Neural cell (in vitro differentiated cells): Measurements from ENCODE around the gene CHI3L1. TPM values are rescaled to one million over a fixed set of nuclear protein-coding genes. Genes with fewer than 3 reads are reported as not detected.

Experiments
- H2AFZ ChIP-seq: fragments of 200-600, 300-800 bp; sonication (generic), shearing (Covaris generic); 2 replicates; pipeline ENCODE4 v1.6.0; 2014; ENCODE audit warnings: low read depth, mild to moderate bottlenecking, antibody characterized with exemption, low read length, moderate library complexity
- H3F3A ChIP-seq: fragments of 200-600 bp; shearing (Covaris generic); 2 replicates; pipeline ENCODE4 v1.6.1; 2016; ENCODE audit warnings: mild to moderate bottlenecking, moderate library complexity, mixed read lengths, antibody characterized with exemption, low read length; ENCODE audit not compliant: insufficient read depth, poor library complexity, severe bottlenecking
- H3K27ac ChIP-seq: fragments of 200-600, 300-800 bp; sonication (generic), shearing (Covaris generic); 2 replicates; pipeline ENCODE4 v1.5.1; 2014; ENCODE audit warnings: mild to moderate bottlenecking, low read length, moderate library complexity
- H3K27me3 ChIP-seq: fragments of 300-800, 200-600 bp; sonication (generic), shearing (Covaris generic); 2 replicates; pipeline ENCODE4 v1.6.0; 2014; ENCODE audit warnings: mild to moderate bottlenecking, low read depth, low read length, moderate library complexity; ENCODE audit not compliant: insufficient read depth
- H3K36me3 ChIP-seq: fragments of 300-800, 200-600 bp; sonication (generic), shearing (Covaris generic); 2 replicates; pipeline ENCODE4 v1.5.1; 2014; ENCODE audit warnings: mild to moderate bottlenecking, antibody characterized with exemption, low read length, moderate library complexity; ENCODE audit not compliant: insufficient read depth
- H3K4me2 ChIP-seq: fragments of 300-800, 200-600 bp; sonication (generic), shearing (Covaris generic); 2 replicates; pipeline ENCODE4 v1.6.0; 2014; ENCODE audit warnings: mild to moderate bottlenecking, low read length
- H3K4me3 ChIP-seq: fragments of 300-800, 200-600 bp; sonication (generic), shearing (Covaris generic); 2 replicates; pipeline ENCODE4 v1.5.1; 2014; ENCODE audit warnings: mild to moderate bottlenecking, low read length, moderate library complexity
- H3K79me2 ChIP-seq: fragments of 200-600 bp; shearing (Covaris generic); replicated peaks from 2 replicates; pipeline ENCODE4 v1.6.0; 2014; ENCODE audit warnings: mild to moderate bottlenecking, low read length, moderate library complexity; ENCODE audit not compliant: insufficient read depth
- H3K9ac ChIP-seq: fragments of 300-800, 200-600 bp; sonication (generic), shearing (Covaris generic); 2 replicates; pipeline ENCODE4 v1.6.1; 2016; ENCODE audit warnings: mild to moderate bottlenecking, low read length, mixed read lengths
- H3K9me2 ChIP-seq: fragments of 200-600 bp; shearing (Covaris generic); 2 replicates; pipeline ENCODE4 v1.6.1; 2016; ENCODE audit warnings: mild to moderate bottlenecking, low read length, mixed read lengths; ENCODE audit not compliant: insufficient read depth
- H3K9me3 ChIP-seq: fragments of 200-600, 300-800 bp; sonication (generic), shearing (Covaris generic); 2 replicates; pipeline ENCODE4 v1.6.1; 2016; ENCODE audit warnings: mild to moderate bottlenecking, mixed run types, low read length, moderate library complexity, mixed read lengths
- H4K20me1 ChIP-seq: fragments of 200-600 bp; shearing (Covaris generic); 2 replicates; pipeline ENCODE4 v1.6.1; 2016; ENCODE audit warnings: mild to moderate bottlenecking, mixed run types; ENCODE audit not compliant: insufficient read depth
- EP300 ChIP-seq: fragments of 450-650 bp; conservative IDR thresholded peaks from 2 replicates; pipeline ENCODE4 v1.6.1; 2014; ENCODE audit warnings: antibody characterized with exemption, mild to moderate bottlenecking, moderate library complexity; ENCODE audit not compliant: poor library complexity, severe bottlenecking
- EZH2 ChIP-seq: fragments of 200-600, 300-800 bp; shearing (Covaris generic), sonication (generic); IDR thresholded peaks from 2 replicates; pipeline ENCODE4 v1.6.1; 2014; ENCODE audit warnings: antibody characterized with exemption, low read length, borderline replicate concordance, mild to moderate bottlenecking; ENCODE audit not compliant: insufficient read depth, poor library complexity, severe bottlenecking
- MXI1 ChIP-seq: fragments of 450-650 bp; conservative IDR thresholded peaks from 2 replicates; pipeline ENCODE4 v1.6.1; 2014; ENCODE audit warnings: antibody characterized with exemption, mild to moderate bottlenecking; ENCODE audit not compliant: poor library complexity, severe bottlenecking
- POLR2AphosphoS5 ChIP-seq: IDR thresholded peaks from 2 replicates; pipeline ENCODE4 v1.6.1; 2012
- RAD21 ChIP-seq: fragments of 450-650 bp; conservative IDR thresholded peaks from 2 replicates; pipeline ENCODE4 v1.6.1; 2014; ENCODE audit warnings: antibody characterized with exemption, mild to moderate bottlenecking, moderate library complexity
- SMC3 ChIP-seq: fragments of 450-650 bp; conservative IDR thresholded peaks from 2 replicates; pipeline ENCODE4 v1.6.1; 2014; ENCODE audit warnings: antibody characterized with exemption, mild to moderate bottlenecking, moderate library complexity; ENCODE audit not compliant: poor library complexity
- TAF1 ChIP-seq: IDR thresholded peaks from 2 replicates; pipeline ENCODE4 v1.6.1; 2012; ENCODE audit warnings: low read depth
- polyA plus RNA-seq: library from polyadenylated mRNA; depleted of rRNA; stranded (reverse); fragments of >200 nt; gene quantifications from 2 replicates; pipeline ENCODE4 v1.2.3, GENCODE V29; 2014
- TF ChIP-seq, protein P1 (sequence below): fragments of 450-650 bp; IDR thresholded peaks from 2 replicates; pipeline ENCODE4 v1.5.1; 2014; ENCODE audit warnings: antibody characterized with exemption, mild to moderate bottlenecking, moderate library complexity; ENCODE audit not compliant: poor library complexity, severe bottlenecking
- TF ChIP-seq, protein P2 (sequence below): IDR thresholded peaks from 2 replicates; pipeline ENCODE4 v1.6.1; 2012; ENCODE audit warnings: borderline replicate concordance

CHI3L1 gene
- polyA plus RNA-seq, 1 donor from 2014 or later = not detected

DNA sequence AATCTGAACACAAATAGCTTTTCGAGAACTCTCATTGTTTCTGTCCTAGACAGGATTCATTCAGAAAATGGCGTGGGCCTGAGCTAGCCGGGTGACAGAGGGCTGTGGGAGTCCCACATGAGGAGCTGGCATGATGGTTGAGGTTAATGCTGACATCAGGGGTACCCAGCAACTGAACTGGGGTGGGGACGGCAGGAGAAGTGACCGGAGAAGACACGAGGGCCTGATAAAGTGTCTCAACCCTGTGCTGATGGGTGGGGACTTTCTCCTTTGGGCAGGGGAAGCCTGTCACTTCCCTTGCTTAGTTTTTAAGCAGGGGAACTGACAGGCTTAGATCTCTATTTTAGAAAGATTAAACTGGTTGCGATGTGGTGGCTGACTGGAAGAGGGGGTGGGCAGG, 28.4 kb upstream of the CHI3L1 start:
- Histone ChIP-seq H3K4me2 (no peak overlapping the region), H3K9me2 (no peaks in the 10 kb centered on the region), H3K36me3 (no peaks in the 10 kb centered on the region), H3K27ac (no peak overlapping the region), H3K79me2 (no peaks in the 10 kb centered on the region), H4K20me1 (no peaks in the 10 kb centered on the region), H2AFZ (no peak overlapping the region), H3K27me3 (no peaks in the 10 kb centered on the region), H3K4me3 (no peak overlapping the region), H3F3A (no peaks in the 10 kb centered on the region), H3K9ac (no peak overlapping the region), H3K9me3 (no peaks in the 10 kb centered on the region)
- TF ChIP-seq TAF1 (no peak), EP300 (no peak), SMC3 (no peak), EZH2 (no peak), POLR2AphosphoS5 (no peak), MXI1 (no peak), RAD21 (no peak)
- TF ChIP-seq, protein P1, sequence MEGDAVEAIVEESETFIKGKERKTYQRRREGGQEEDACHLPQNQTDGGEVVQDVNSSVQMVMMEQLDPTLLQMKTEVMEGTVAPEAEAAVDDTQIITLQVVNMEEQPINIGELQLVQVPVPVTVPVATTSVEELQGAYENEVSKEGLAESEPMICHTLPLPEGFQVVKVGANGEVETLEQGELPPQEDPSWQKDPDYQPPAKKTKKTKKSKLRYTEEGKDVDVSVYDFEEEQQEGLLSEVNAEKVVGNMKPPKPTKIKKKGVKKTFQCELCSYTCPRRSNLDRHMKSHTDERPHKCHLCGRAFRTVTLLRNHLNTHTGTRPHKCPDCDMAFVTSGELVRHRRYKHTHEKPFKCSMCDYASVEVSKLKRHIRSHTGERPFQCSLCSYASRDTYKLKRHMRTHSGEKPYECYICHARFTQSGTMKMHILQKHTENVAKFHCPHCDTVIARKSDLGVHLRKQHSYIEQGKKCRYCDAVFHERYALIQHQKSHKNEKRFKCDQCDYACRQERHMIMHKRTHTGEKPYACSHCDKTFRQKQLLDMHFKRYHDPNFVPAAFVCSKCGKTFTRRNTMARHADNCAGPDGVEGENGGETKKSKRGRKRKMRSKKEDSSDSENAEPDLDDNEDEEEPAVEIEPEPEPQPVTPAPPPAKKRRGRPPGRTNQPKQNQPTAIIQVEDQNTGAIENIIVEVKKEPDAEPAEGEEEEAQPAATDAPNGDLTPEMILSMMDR = no peak
- TF ChIP-seq, protein P2, sequence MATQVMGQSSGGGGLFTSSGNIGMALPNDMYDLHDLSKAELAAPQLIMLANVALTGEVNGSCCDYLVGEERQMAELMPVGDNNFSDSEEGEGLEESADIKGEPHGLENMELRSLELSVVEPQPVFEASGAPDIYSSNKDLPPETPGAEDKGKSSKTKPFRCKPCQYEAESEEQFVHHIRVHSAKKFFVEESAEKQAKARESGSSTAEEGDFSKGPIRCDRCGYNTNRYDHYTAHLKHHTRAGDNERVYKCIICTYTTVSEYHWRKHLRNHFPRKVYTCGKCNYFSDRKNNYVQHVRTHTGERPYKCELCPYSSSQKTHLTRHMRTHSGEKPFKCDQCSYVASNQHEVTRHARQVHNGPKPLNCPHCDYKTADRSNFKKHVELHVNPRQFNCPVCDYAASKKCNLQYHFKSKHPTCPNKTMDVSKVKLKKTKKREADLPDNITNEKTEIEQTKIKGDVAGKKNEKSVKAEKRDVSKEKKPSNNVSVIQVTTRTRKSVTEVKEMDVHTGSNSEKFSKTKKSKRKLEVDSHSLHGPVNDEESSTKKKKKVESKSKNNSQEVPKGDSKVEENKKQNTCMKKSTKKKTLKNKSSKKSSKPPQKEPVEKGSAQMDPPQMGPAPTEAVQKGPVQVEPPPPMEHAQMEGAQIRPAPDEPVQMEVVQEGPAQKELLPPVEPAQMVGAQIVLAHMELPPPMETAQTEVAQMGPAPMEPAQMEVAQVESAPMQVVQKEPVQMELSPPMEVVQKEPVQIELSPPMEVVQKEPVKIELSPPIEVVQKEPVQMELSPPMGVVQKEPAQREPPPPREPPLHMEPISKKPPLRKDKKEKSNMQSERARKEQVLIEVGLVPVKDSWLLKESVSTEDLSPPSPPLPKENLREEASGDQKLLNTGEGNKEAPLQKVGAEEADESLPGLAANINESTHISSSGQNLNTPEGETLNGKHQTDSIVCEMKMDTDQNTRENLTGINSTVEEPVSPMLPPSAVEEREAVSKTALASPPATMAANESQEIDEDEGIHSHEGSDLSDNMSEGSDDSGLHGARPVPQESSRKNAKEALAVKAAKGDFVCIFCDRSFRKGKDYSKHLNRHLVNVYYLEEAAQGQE = no peak

DNA sequence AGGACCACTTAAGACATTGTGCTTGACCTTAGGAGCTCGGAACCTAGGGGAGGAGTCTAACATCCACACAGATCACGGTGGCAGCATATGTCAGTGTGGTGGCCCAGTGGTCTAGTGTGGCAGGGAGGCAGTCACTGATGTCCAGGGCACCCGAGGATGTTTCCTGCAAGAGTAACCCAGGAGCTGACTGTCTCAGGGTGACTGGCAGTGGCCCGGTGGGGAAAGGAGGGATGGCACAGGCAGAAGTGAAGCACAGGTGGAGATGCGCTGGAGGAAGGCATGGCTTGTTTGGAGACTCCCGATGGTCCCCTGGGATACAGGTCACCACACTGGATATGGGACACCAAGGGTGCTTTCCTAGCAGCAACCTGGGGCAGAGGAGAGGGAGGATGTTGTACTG, 26.6 kb upstream of the CHI3L1 start:
- Histone ChIP-seq H3K27ac (no peak overlapping the region), H3K79me2 (no peaks in the 10 kb centered on the region), H3K9me2 (no peaks in the 10 kb centered on the region), H3K27me3 (no peaks in the 10 kb centered on the region), H3K4me2 (no peak overlapping the region), H3K9me3 (no peaks in the 10 kb centered on the region), H3K36me3 (no peaks in the 10 kb centered on the region), H2AFZ (no peak overlapping the region), H3K4me3 (no peak overlapping the region), H3K9ac (no peak overlapping the region), H3F3A (no peaks in the 10 kb centered on the region), H4K20me1 (no peaks in the 10 kb centered on the region)
- TF ChIP-seq EP300 (no peak), SMC3 (no peak), RAD21 (no peak), POLR2AphosphoS5 (no peak), TAF1 (no peak), EZH2 (no peak), MXI1 (no peak)
- TF ChIP-seq, protein P2 = no peak
- TF ChIP-seq, protein P1 = no peak
